Naive B cell (primary cell): ENCODE results near the gene DNAAF5. TPM values are rescaled to one million over a fixed set of nuclear protein-coding genes. Genes with fewer than 3 reads are reported as not detected.

Source experiments
- ATAC-seq, 2 donors: fragments of 150-1000 bp; cut with Tn5 transposase; 2 replicates each; pipeline ENCODE4 v1.10.0; 2021; ENCODE audit warnings: low read depth in 2 of 2, mild to moderate bottlenecking in 2 of 2, moderate library complexity in 2 of 2
- DNase-seq: peaks from one replicate; pipeline ENCODE4 v3.0.0; 2022
- H3K27ac Mint-ChIP-seq, 6 donors: one replicate each; pipeline ENCODE4 v1.8.0; 2020 to 2022; ENCODE audit warnings: mild to moderate bottlenecking in 6 of 6, mixed read lengths in 6 of 6, moderate library complexity in 5 of 6, inconsistent platforms in 2 of 6
- H3K27me3 Mint-ChIP-seq, 3 donors: one replicate each; pipeline ENCODE4 v1.8.0; 2021 to 2022; ENCODE audit warnings: mixed read lengths in 3 of 3, mild to moderate bottlenecking in 1 of 3
- H3K36me3 Mint-ChIP-seq, 2 donors: one replicate each; pipeline ENCODE4 v1.8.0; 2020 to 2022; ENCODE audit warnings: mixed read lengths in 2 of 2, inconsistent platforms in 1 of 2, mild to moderate bottlenecking in 1 of 2
- H3K4me1 Mint-ChIP-seq, 3 donors: one replicate each; pipeline ENCODE4 v1.8.0; 2020 to 2022; ENCODE audit warnings: mixed read lengths in 3 of 3, inconsistent platforms in 1 of 3, mild to moderate bottlenecking in 1 of 3, moderate library complexity in 1 of 3
- H3K4me3 Mint-ChIP-seq, 8 donors: one replicate each; pipeline ENCODE4 v1.8.0; 2020 to 2022; ENCODE audit warnings: mild to moderate bottlenecking in 8 of 8, mixed read lengths in 8 of 8, moderate library complexity in 8 of 8, inconsistent platforms in 2 of 8
- H3K9me3 Mint-ChIP-seq, 7 donors: one replicate each; pipeline ENCODE4 v1.8.0; 2020 to 2022; ENCODE audit warnings: mixed read lengths in 7 of 7, mild to moderate bottlenecking in 5 of 7, inconsistent platforms in 2 of 7, moderate library complexity in 1 of 7
- polyA plus RNA-seq, 6 donors: library from polyadenylated mRNA; unstranded; fragments of 300-500 nt; fragmentation: Illumina TruSeq; gene quantifications; one replicate each; pipeline ENCODE4 v1.2.3, GENCODE V29; 2021; ENCODE audit warnings: low read depth in 6 of 6

The DNAAF5 gene
- polyA plus RNA-seq, 6 donors from 2014 or later: 1.4 to 4.5 (median 2.3) TPM

DNA sequence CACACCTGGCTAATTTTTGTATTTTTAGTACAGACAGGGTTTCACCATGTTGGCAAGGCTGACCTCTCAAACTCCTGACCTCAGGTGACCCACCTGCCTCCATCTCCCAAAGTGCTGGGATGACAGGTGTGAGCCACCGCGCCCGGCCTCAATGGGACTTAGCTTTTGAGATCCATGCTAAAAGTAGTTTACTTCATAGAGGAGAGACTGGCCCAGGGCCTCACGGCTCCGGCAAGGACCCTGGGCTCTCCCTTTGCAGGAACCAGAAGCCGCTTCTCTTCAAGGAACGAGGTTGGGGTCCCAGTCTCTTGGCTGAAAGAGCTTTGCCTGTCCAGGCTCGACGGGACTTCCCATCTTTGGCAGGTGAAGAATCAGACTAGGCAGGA is 30.1 kb upstream of the DNAAF5 start:
- H3K36me3 Mint-ChIP-seq: peaks cover 0 to 17% of the 10 kb centered on the region in 2 donors

DNA sequence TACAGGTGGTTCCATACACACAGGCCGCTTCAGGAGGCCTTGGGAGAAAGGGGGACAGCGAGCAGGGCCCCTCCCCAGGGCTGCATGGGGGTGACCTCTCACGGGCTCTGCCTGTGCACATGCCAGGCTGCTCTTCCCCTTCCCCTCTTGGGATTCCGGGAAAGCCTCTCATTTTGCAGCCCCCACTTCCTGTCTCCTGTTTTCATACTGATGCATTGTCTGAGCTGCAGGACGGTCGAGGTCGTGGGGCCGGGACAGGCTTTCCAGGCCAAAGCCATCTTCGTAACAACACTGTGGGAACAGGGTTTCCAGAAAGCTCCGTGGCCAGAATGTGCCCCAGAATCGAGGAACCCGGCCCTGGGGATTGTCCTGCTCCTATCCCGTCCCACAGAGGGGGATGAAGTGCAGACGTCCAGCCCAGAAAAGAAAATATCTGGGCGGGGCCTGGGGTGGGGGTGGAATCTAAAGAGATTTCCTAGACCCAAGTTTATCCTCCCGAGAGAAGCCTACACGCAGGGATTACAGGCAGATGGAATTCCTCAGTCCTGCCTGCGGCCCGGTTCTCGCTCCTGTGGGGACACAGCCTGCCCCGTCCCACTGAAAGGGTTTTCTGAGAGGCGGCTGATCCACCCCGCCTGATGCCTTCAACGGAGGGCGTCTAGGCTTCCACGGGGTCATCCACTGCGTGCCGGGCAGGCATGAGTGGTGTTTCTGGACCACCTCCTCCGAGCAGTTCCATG is 29.5 kb upstream of the DNAAF5 start:
- peaks cover 0 to 12% (median 4%) of the 10 kb centered on the region in 7 donors for H3K9me3 Mint-ChIP-seq
- H3K27me3 Mint-ChIP-seq: no peaks in the 10 kb centered on the region
- no peak overlapping the region for H3K4me3 Mint-ChIP-seq
- peaks cover 4 to 17% of the 10 kb centered on the region in 2 donors for H3K36me3 Mint-ChIP-seq
- ATAC-seq (no peak), DNase-seq (no peak)
- no peak overlapping the region for H3K27ac Mint-ChIP-seq
- no peaks in the 10 kb centered on the region for H3K4me1 Mint-ChIP-seq

More for the DNA sequence above, 30.1 kb upstream of the DNAAF5 start:
- ATAC-seq: no peak
- no peak for DNase-seq
- Mint-ChIP-seq H3K27ac (no peak overlapping the region), H3K9me3 (peaks cover 0 to 15% (median 5%) of the 10 kb centered on the region in 7 donors), H3K4me3 (no peak overlapping the region), H3K27me3 (no peaks in the 10 kb centered on the region), H3K4me1 (no peaks in the 10 kb centered on the region)

DNA sequence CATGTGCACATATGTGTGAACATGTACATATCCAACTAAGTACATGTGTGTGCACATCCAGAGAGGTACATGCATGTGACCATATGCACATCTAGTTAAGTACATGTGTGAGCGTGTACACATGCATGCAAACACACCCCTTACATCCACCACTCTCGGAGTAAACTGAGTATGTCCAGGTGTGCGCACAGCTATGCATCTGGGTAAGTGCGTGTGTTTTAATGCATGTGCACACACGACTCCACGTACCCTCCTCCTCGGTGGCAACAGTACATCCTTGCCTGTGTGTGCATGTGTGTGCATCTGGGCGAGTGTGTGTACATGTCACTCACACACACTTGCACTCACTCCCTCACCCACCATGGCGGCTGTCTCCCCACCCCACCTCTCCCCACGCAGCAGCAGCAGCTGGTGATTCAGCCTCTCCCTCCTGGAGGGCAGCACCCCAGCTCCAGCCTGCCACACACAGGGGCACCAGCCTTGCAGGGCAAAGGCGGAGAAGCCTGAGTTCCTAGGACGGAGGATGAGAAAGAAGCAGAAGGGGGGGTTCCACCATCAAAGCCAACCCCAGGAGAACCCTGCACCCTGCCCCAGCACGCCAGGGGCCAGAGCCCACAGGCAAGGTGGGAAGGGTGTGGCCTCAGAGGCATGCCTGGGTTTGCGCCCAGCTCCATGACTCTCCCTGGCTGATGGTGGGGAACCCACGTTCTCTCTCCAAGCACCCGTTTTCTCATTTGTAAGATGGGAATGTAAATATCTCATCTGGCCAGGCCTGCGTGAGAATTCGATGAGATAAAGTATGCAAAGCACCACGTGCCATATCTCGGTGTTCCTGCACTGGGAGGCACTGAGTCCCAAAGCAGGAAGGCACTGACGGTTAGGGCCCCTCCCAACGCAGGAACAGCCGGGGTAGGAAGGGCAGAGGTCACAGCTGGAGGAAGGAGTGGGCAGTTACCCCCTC is 27.7 kb upstream of the DNAAF5 start:
- peak overlapping the region in 1 of 6 donors; percentile 77 for H3K27ac Mint-ChIP-seq
- no peaks in the 10 kb centered on the region for H3K4me1 Mint-ChIP-seq
- peaks cover 15 to 25% of the 10 kb centered on the region in 2 donors for H3K36me3 Mint-ChIP-seq
- H3K27me3 Mint-ChIP-seq: no peaks in the 10 kb centered on the region
- DNase-seq: no peak
- ATAC-seq: no peak
- no peak overlapping the region for H3K4me3 Mint-ChIP-seq
- peaks cover 6 to 15% (median 9%) of the 10 kb centered on the region in 7 donors for H3K9me3 Mint-ChIP-seq

DNA sequence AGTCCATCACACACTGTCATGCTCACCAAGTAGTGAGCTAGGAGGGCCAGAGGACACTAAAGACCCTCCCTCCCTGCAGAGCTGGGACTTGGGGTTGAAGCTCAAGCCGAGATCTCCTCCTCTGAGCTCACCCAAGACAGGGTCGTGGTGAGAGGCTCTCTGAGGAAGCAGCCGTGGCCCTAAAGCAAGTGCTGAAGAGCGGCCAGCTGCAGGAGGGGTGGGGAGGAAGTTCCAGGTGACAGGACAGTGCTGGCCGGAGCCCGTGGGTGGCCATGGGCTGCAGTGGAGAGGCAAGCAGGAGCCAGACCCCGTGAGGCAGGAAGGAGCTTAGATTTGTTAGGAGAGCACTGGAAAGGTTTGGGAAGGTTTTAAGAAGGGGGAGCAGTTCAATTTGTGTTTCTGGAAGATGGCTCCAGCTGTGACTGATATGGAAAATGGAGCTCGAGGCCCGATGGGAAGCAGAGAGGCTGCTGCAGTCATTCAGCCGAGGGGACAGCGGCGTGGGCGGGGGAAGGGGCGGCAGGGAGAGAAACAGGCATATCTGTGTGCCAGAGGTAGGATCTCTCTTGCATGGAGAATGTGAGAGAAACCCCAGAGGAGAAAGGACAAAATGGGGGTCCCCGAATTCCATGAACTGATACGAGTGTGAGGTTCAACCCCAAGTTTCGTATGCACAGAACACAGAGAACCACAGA is 26.9 kb upstream of the DNAAF5 start:
- DNase-seq (no peak), ATAC-seq (no peak)
- Mint-ChIP-seq H3K27ac (no peak overlapping the region), H3K4me1 (no peaks in the 10 kb centered on the region), H3K9me3 (peaks cover 6 to 17% (median 12%) of the 10 kb centered on the region in 7 donors), H3K4me3 (no peak overlapping the region), H3K27me3 (no peaks in the 10 kb centered on the region), H3K36me3 (peaks cover 17 to 27% of the 10 kb centered on the region in 2 donors)

DNA sequence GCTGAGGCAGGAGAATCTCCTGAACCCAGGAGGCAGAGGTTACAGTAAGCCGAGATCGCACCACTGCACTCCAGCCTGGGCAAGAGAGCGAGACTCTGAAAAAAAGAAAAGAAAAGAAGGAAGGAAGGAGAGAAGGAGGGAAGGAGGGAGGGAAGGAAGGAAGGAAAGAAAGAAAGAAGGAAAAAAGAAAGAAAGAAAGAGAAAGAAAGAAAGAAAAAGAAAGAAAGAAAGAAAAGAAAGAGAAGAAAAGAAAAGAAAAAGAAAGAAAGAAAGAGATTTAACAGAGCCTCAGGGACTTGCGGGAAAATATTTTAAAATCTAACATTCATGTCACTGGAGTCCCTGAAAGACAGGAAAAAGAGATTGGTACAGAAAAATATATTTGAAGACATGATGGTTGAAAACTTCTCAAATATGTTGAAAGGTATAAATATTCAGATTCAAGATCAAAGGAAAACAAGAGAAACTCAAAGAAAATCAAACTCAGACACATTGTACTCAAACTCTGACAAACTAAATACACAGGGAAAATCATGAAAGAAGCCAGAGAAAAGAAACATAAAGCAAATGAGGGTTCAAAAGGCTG is 25.3 kb upstream of the DNAAF5 start:
- Mint-ChIP-seq H3K27me3 (no peaks in the 10 kb centered on the region), H3K4me1 (no peaks in the 10 kb centered on the region), H3K36me3 (peaks cover 17 to 27% of the 10 kb centered on the region in 2 donors), H3K4me3 (no peak overlapping the region), H3K9me3 (peaks cover 6 to 17% (median 12%) of the 10 kb centered on the region in 7 donors), H3K27ac (no peak overlapping the region)
- ATAC-seq (no peak), DNase-seq (no peak)

DNA sequence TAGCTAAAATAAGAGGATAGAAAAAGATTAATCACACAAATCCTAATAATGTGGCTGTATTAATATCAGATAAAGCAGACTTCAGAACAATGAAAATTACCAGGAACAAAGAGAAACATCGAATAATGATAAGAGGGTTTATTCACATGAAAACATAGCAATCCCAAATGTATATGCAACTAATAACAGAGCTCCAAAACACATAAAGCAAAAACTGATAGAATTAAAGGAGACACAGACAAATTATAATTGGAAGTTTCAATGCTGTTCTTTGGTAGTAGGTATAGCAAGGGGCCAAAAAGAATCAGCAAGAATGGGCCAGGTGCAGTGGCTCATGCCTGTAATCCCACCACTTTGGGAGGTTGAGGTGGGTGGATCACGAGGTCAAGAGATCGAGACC is 23.4 kb upstream of the DNAAF5 start:
- Mint-ChIP-seq H3K4me1 (no peaks in the 10 kb centered on the region), H3K27me3 (no peaks in the 10 kb centered on the region), H3K36me3 (peaks cover 17 to 27% of the 10 kb centered on the region in 2 donors), H3K9me3 (peaks cover 6 to 17% (median 12%) of the 10 kb centered on the region in 7 donors), H3K27ac (no peak overlapping the region), H3K4me3 (no peak overlapping the region)
- no peak for ATAC-seq
- DNase-seq: no peak

DNA sequence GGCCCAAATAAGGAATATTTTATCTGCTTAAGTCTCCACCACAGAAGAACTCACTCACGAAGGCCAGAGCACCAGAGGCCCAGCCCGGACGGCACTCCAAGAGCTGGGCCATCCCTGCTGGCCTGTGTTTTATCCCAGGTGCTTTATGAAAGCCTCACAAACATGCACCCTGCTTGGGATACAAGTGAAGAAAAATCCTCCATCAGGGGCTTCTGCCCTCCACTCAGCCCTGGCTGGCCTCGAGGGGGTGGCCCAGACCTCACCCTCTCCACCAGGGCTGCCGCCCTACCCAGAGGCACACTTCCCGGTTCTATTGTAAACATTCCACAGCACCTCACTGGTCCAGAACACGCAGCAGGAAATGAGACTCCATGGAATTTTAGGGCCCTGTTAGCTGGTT is 19.8 kb upstream of the DNAAF5 start:
- Mint-ChIP-seq H3K4me1 (peaks cover 0 to 5% (median 0%) of the 10 kb centered on the region in 3 donors), H3K4me3 (peak overlapping the region in 1 of 8 donors; percentile 15), H3K9me3 (peaks cover 5 to 17% (median 11%) of the 10 kb centered on the region in 7 donors), H3K36me3 (peaks cover 15 to 19% of the 10 kb centered on the region in 2 donors), H3K27ac (no peak overlapping the region), H3K27me3 (peaks cover 0 to 4% (median 0%) of the 10 kb centered on the region in 3 donors)
- ATAC-seq (no peak), DNase-seq (no peak)

DNA sequence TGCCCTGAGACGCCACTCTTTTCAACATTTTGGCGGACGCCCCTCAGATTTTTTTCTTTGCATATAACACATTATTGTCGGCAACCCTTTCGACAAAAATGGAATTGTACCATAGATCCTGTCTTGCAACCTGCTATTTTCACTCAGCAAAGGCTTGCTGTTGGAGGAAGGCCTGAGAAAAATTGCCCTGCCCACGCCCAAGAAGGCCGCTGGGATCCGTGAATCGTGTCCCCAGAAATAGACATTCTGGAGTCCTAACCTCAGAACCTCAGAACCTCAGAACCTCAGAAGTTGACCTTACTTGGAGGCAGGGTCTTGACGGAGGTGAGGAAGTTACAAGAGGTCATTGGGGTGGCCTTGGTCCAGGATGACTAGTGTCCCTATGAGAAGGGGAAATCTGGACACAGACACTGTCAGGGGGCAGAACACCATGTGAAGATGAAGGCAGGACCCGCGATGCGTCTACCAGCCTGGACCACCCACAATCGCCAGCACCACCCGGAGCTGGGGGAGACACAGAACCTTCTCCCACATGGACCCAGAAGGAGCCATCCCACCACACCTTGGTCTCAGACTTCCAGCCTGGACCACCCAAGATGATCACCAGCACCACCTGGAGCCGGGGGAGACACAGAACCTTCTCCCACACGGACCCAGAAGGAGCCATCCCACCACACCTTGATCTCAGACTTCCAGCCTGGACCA is 19.1 kb upstream of the DNAAF5 start:
- DNase-seq (no peak), ATAC-seq (no peak)
- H3K4me1 Mint-ChIP-seq: peaks cover 0 to 5% (median 0%) of the 10 kb centered on the region in 3 donors
- H3K36me3 Mint-ChIP-seq: peaks cover 10 to 14% of the 10 kb centered on the region in 2 donors
- H3K4me3 Mint-ChIP-seq: peak overlapping the region in 1 of 8 donors; percentile 3
- H3K27ac Mint-ChIP-seq: no peak overlapping the region
- peaks cover 0 to 4% (median 0%) of the 10 kb centered on the region in 3 donors for H3K27me3 Mint-ChIP-seq
- peaks cover 5 to 13% (median 8%) of the 10 kb centered on the region in 7 donors for H3K9me3 Mint-ChIP-seq

DNA sequence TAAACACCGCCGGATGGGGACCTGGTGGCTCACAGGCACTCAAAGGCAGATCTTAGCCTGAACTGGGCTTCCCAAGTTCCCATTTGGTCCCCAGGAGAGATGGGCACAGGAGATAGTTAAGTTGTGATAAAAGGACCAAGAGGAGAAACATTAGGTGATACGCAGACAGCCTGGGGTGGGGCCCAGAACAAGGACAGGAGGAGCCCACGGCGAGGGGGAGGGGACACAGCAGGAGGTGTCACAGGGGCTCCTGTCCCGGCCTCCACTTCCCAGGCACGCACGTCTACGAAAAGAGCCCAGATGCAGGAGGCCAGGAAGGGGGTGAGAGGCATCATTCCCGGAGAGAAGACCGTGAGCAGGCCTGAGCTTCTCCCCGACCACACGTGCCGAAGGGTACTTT is 16.3 kb upstream of the DNAAF5 start:
- Mint-ChIP-seq H3K36me3 (peaks cover 0 to 18% of the 10 kb centered on the region in 2 donors), H3K27me3 (peaks cover 8 to 26% (median 20%) of the 10 kb centered on the region in 3 donors), H3K4me1 (peaks cover 11 to 20% (median 17%) of the 10 kb centered on the region in 3 donors), H3K9me3 (no peaks in the 10 kb centered on the region), H3K27ac (no peak overlapping the region), H3K4me3 (peak overlapping the region in 6 of 8 donors; percentile 38 to 62 (median 44))
- DNase-seq (no peak), ATAC-seq (no peak)

DNA sequence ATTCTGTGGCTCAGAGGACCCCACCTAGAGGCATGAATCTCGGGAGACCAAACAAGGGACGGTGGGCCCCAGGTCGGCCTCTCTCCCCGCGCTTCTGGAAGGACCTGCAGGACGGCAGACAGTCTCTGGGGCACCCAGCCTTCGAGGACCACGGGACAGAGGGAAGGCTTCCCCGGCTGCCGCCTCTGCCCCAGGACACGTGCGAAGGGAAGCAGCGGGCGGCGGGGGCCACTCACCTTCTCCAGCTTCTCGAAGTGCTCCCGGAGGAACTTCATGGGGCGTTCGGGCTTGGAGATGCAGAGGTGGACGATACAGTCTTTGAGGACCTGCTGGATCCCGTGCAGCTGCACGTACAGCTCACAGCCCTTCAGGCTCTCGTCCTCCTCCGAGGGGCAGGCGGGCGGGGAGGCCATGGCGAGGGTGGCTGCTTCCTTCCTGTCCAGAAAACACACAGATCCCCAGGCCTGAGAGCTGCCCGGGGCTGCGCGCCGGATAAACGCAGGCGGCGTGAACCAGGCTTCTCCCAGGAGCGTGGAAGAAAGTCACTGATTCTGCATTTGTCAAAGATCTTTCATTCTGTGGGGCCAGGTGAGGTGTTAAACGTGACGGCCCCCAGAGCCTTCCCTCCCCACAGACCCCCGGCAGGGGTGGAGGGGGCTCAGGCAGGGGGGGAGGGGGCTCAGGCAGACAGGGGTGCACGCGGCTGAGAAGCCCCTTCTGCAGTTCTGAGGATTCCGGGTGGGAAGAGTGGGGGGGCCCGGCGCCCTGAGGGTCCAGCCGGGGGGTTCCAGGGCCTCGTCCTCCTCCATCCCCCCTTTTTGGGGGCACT is 15.2 kb upstream of the DNAAF5 start:
- H3K27me3 Mint-ChIP-seq: peaks cover 8 to 26% (median 20%) of the 10 kb centered on the region in 3 donors
- no peaks in the 10 kb centered on the region for H3K9me3 Mint-ChIP-seq
- ATAC-seq (no peak), DNase-seq (no peak)
- peak overlapping the region in 7 of 8 donors; percentile 40 to 66 (median 55) for H3K4me3 Mint-ChIP-seq
- H3K4me1 Mint-ChIP-seq: peaks cover 11 to 20% (median 17%) of the 10 kb centered on the region in 3 donors
- H3K36me3 Mint-ChIP-seq: peaks cover 0 to 18% of the 10 kb centered on the region in 2 donors
- no peak overlapping the region for H3K27ac Mint-ChIP-seq

DNA sequence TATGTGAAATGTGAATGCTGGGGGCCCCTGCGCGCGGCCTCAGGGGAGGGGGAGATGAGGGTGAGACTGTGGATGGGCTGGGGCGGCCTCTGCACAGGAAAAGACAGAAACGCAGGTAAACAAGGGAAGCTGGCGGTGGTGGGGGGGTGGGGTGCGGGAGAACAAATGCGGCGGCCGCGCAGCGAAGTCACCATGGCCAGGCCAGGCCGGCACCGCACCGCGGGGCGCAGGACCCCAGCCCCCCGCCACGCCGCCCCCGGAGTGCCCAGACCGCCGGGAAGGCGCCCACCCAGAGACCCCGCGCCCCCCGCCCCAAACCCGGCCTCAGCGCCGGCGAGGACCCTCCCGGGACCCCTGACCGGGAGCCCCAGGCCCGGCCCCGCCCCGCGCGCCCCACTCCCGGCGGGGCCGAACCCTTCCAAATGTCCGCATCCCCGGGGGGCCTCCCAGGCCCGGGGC is 14.5 kb upstream of the DNAAF5 start:
- ATAC-seq (no peak), DNase-seq (no peak)
- peaks cover 11 to 22% (median 17%) of the 10 kb centered on the region in 3 donors for H3K4me1 Mint-ChIP-seq
- H3K9me3 Mint-ChIP-seq: no peaks in the 10 kb centered on the region
- peak overlapping the region in 1 of 6 donors; percentile 36 for H3K27ac Mint-ChIP-seq
- peak overlapping the region in 2 of 8 donors; percentile 32 to 66 for H3K4me3 Mint-ChIP-seq
- peaks cover 0 to 18% of the 10 kb centered on the region in 2 donors for H3K36me3 Mint-ChIP-seq
- H3K27me3 Mint-ChIP-seq: peaks cover 8 to 26% (median 20%) of the 10 kb centered on the region in 3 donors
